Mesenchymal stem cell (in vitro differentiated cells and primary cell): ENCODE results near the gene SLC13A5.
"Not testable (repeated sequence)": the region's sequence is repeated elsewhere in the genome, so short reads cannot be mapped to it uniquely, and the experiment has no call there.

Experiments
- DNase-seq: peaks from one replicate; pipeline ENCODE4 v3.0.0-alpha.2; 2013
- H2AFZ ChIP-seq: one replicate; pipeline ENCODE4 v1.6.1; 2013; ENCODE audit warnings: low read depth, mild to moderate bottlenecking, control low read depth, inconsistent platforms, low read length, moderate library complexity
- H2AK5ac ChIP-seq: 2 replicates; pipeline ENCODE4 v1.6.1; 2013; ENCODE audit warnings: low read length, moderate library complexity, mild to moderate bottlenecking, inconsistent platforms; ENCODE audit not compliant: severe bottlenecking
- H2BK120ac ChIP-seq: one replicate; pipeline ENCODE4 v1.6.1; 2013; ENCODE audit warnings: low read depth, mild to moderate bottlenecking, inconsistent platforms, low read length, moderate library complexity
- H2BK12ac ChIP-seq, 2 experiments: one replicate each; pipeline ENCODE4 v1.6.1; 2013; ENCODE audit warnings: inconsistent platforms in 2 of 2, low read length in 2 of 2, mild to moderate bottlenecking in 2 of 2, moderate library complexity in 2 of 2, control low read depth in 1 of 2
- H2BK15ac ChIP-seq: one replicate; pipeline ENCODE4 v1.6.1; 2013; ENCODE audit warnings: mild to moderate bottlenecking, low read depth, inconsistent platforms; ENCODE audit not compliant: poor library complexity, severe bottlenecking
- H2BK5ac ChIP-seq: 2 replicates; pipeline ENCODE4 v1.6.1; 2013; ENCODE audit warnings: low read depth, mild to moderate bottlenecking, low read length, control low read depth, inconsistent platforms; ENCODE audit not compliant: poor library complexity, severe bottlenecking
- H3K14ac ChIP-seq, 2 experiments: one replicate each; pipeline ENCODE4 v1.6.1; 2013; ENCODE audit warnings: inconsistent platforms in 2 of 2, low read length in 2 of 2, control low read depth in 1 of 2, mild to moderate bottlenecking in 1 of 2, moderate library complexity in 1 of 2
- H3K18ac ChIP-seq, 2 experiments: one replicate each; pipeline ENCODE4 v1.6.1; 2013; ENCODE audit warnings: inconsistent platforms in 2 of 2, low read length in 2 of 2, control low read depth in 1 of 2, low read depth in 1 of 2, mild to moderate bottlenecking in 1 of 2
- H3K23ac ChIP-seq, 2 experiments: one replicate each; pipeline ENCODE4 v1.6.1; 2013; ENCODE audit warnings: inconsistent platforms in 2 of 2, low read length in 2 of 2, mild to moderate bottlenecking in 2 of 2, moderate library complexity in 2 of 2, control low read depth in 1 of 2
- H3K27ac ChIP-seq: 2 replicates; pipeline ENCODE4 v1.5.1; 2013; ENCODE audit warnings: mild to moderate bottlenecking, moderate library complexity, low read length, control low read depth, inconsistent platforms; ENCODE audit not compliant: poor library complexity, severe bottlenecking
- H3K27me3 ChIP-seq, 2 experiments: 2 replicates each; pipeline versions ENCODE4 v1.6.1 to v1.7.0; 2013; ENCODE audit warnings: low read length in 2 of 2, mild to moderate bottlenecking in 2 of 2, moderate library complexity in 2 of 2, control low read depth in 1 of 2, inconsistent platforms in 1 of 2; ENCODE audit not compliant: control insufficient read depth in 1 of 2, insufficient read depth in 1 of 2
- H3K36me3 ChIP-seq, 2 experiments: 2 replicates each; pipeline versions ENCODE4 v1.6.1 to v1.7.0; 2013; ENCODE audit warnings: low read length in 2 of 2, control low read depth in 1 of 2, inconsistent platforms in 1 of 2, low read depth in 1 of 2, mild to moderate bottlenecking in 1 of 2; ENCODE audit not compliant: insufficient read depth in 2 of 2, control insufficient read depth in 1 of 2
- H3K4ac ChIP-seq, 2 experiments: one replicate each; pipeline ENCODE4 v1.6.1; 2013; ENCODE audit warnings: inconsistent platforms in 2 of 2, low read length in 2 of 2, mild to moderate bottlenecking in 2 of 2, moderate library complexity in 2 of 2, control low read depth in 1 of 2, low read depth in 1 of 2
- H3K4me1 ChIP-seq: 2 replicates; pipeline ENCODE4 v1.6.1; 2013; ENCODE audit warnings: low read depth, low read length, control low read depth; ENCODE audit not compliant: control insufficient read depth, insufficient read depth
- H3K4me2 ChIP-seq: 2 replicates; pipeline ENCODE4 v1.6.1; 2013; ENCODE audit warnings: low read length, mild to moderate bottlenecking, inconsistent platforms; ENCODE audit not compliant: poor library complexity, severe bottlenecking
- H3K4me3 ChIP-seq, 2 experiments: 2 replicates each; pipeline versions ENCODE4 v1.5.1 to v1.7.0; 2013; ENCODE audit warnings: low read length in 2 of 2, mild to moderate bottlenecking in 2 of 2, control low read depth in 1 of 2, low read depth in 1 of 2; ENCODE audit not compliant: insufficient read depth in 1 of 2
- H3K79me1 ChIP-seq: replicated peaks from 2 replicates; pipeline ENCODE4 v1.6.1; 2013; ENCODE audit warnings: mild to moderate bottlenecking, control low read depth, low read length, inconsistent platforms; ENCODE audit not compliant: poor library complexity, severe bottlenecking
- H3K9ac ChIP-seq: 2 replicates; pipeline ENCODE4 v1.7.0; 2013; ENCODE audit warnings: mild to moderate bottlenecking, low read length, moderate library complexity
- H3K9me3 ChIP-seq: 2 replicates; pipeline ENCODE4 v1.7.0; 2013; ENCODE audit warnings: mild to moderate bottlenecking, low read length; ENCODE audit not compliant: control insufficient read depth
- H4K8ac ChIP-seq: one replicate; pipeline ENCODE4 v1.6.1; 2013; ENCODE audit warnings: inconsistent platforms, mild to moderate bottlenecking, low read length, moderate library complexity
- H4K91ac ChIP-seq: one replicate; pipeline ENCODE4 v1.6.1; 2013; ENCODE audit warnings: mild to moderate bottlenecking, low read length, inconsistent platforms
- WGBS: methylation state at CpG from one replicate; pipeline ENCODE4 v1.1.7; 2013; ENCODE audit warnings: mixed read lengths; 5-methylcytosine and 5-hydroxymethylcytosine counted together

Gene SLC13A5

GRCh38 chr17:6661464-6661848 is 51.7 kb downstream of the SLC13A5 start:
- Histone ChIP-seq H2AFZ (no peak overlapping the region), H3K4me3 (no peak overlapping the region), H3K18ac (no peak overlapping the region), H4K91ac (no peak overlapping the region), H2BK5ac (no peak overlapping the region), H3K4ac (no peak overlapping the region), H3K4me2 (no peak overlapping the region), H3K27me3 (peaks cover 44 to 57% of the 10 kb centered on the region in 2 experiments), H3K23ac (no peak overlapping the region), H3K79me1 (no peaks in the 10 kb centered on the region), H4K8ac (no peak overlapping the region), H2BK15ac (no peak overlapping the region), H3K9me3 (no peaks in the 10 kb centered on the region), H2AK5ac (no peak overlapping the region), H3K9ac (no peak overlapping the region), H2BK12ac (no peak overlapping the region), H2BK120ac (no peak overlapping the region), H3K27ac (no peak overlapping the region), H3K36me3 (no peaks in the 10 kb centered on the region), H3K14ac (no peak overlapping the region), H3K4me1 (peaks cover 1% of the 10 kb centered on the region)
- DNase-seq, result no peak
- WGBS, result 100% methylated on average over 1 of the region's 2 CpGs

DNA sequence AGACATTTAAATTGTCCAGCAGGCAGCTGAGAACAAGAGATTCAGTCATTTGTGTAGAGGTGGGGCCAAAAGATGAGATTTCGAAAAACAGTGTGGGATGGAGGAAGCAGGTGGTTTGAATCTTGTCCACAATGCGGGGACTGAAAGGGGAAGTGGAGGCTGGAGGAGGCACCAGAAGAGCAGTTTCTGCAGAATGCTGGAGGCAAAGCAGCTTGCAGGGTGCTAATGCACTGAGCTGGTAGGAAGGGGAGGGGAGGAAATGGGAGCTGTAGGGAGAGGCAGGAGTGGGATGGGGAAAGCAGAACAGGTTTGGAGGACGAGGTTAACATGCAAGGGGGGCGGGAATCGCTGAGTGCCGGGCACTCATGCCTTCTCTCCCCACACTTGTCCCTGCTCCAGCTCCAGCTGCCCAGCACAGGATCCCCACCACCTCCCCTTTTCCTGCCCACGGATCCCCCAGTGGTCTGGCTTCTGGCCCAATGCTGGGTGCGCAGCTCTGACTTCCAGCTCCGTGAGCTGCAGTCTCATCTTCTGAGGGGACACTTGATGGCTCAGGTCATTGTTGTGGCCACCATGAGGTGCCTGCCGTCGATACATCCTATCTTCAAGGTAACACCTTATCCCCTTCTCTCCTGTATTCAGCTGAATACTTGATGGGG is 52.2 kb downstream of the SLC13A5 start:
- Histone ChIP-seq H3K18ac (no peak overlapping the region), H2BK15ac (no peak overlapping the region), H3K36me3 (no peaks in the 10 kb centered on the region), H2AFZ (no peak overlapping the region), H3K4me2 (no peak overlapping the region), H4K8ac (no peak overlapping the region), H3K27ac (no peak overlapping the region), H3K4me1 (no peaks in the 10 kb centered on the region), H3K23ac (no peak overlapping the region), H3K4me3 (no peak overlapping the region), H2AK5ac (no peak overlapping the region), H2BK12ac (no peak overlapping the region), H3K9ac (no peak overlapping the region), H2BK5ac (no peak overlapping the region), H3K14ac (no peak overlapping the region), H4K91ac (no peak overlapping the region), H3K4ac (no peak overlapping the region), H2BK120ac (no peak overlapping the region), H3K9me3 (no peaks in the 10 kb centered on the region), H3K27me3 (peaks cover 44 to 57% of the 10 kb centered on the region in 2 experiments), H3K79me1 (no peaks in the 10 kb centered on the region)
- no peak for DNase-seq
- WGBS, result 84% methylated on average over 11 of the region's 11 CpGs

DNA sequence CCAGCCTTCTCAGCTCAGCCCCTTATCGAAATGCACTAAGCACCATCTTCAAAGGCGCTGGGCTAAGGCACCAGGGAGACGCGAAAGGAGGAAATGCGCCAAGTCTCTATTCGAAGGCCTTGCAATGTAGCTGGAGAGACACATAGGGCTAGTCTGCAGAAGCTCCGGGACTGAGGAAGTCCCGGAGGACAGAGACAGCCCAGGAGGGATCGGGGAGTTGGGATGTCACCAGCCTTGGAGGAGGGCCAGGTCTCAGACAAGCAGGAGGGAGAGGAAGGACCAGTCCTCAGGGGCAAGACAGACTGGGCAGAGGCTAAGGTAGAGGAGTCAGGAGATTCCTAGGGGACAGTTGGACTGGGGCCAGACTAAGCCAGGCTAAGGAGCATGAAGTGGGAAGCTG is 53.1 kb downstream of the SLC13A5 start:
- Histone ChIP-seq H2AFZ (no peak overlapping the region), H2BK15ac (no peak overlapping the region), H3K4me1 (peaks cover 2% of the 10 kb centered on the region), H3K18ac (no peak overlapping the region), H4K8ac (no peak overlapping the region), H3K9ac (no peak overlapping the region), H3K23ac (no peak overlapping the region), H3K4me2 (no peak overlapping the region), H4K91ac (no peak overlapping the region), H3K4me3 (no peak overlapping the region), H2BK12ac (no peak overlapping the region), H3K79me1 (no peaks in the 10 kb centered on the region), H3K27ac (no peak overlapping the region), H3K36me3 (no peaks in the 10 kb centered on the region), H3K4ac (no peak overlapping the region), H3K27me3 (peaks cover 50 to 61% of the 10 kb centered on the region in 2 experiments), H2BK120ac (no peak overlapping the region), H3K9me3 (no peaks in the 10 kb centered on the region), H2BK5ac (no peak overlapping the region), H3K14ac (no peak overlapping the region), H2AK5ac (no peak overlapping the region)
- 93% methylated on average over 9 of the region's 9 CpGs for WGBS
- no peak for DNase-seq

DNA sequence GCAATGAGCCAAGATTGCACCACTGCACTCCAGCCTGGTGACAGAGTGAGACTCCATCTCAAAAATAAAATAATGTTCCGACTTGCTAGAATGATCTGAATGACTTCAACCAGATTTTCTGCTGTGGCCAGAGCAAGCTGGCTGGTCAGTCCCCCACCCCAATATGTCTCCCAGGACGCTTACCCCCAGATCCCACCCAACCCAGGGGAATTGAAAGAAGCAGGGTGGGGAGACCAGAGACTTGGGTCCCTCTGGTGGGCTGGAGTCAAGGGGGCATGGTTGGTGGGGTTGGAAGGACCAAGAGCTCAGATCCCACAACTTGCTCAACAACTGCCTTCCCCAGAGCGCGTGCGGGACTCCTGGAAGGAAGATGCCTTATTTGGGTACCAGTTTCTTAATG is 54.8 kb downstream of the SLC13A5 start:
- H3K14ac ChIP-seq, H3K4me1 ChIP-seq, H3K9ac ChIP-seq, H3K23ac ChIP-seq, H2BK15ac ChIP-seq, H2AFZ ChIP-seq, H3K9me3 ChIP-seq, H2BK5ac ChIP-seq, H3K18ac ChIP-seq, H4K8ac ChIP-seq, H4K91ac ChIP-seq, H3K79me1 ChIP-seq, H2AK5ac ChIP-seq, H3K4me3 ChIP-seq, H3K27ac ChIP-seq, H3K36me3 ChIP-seq, H3K4me2 ChIP-seq, DNase-seq, H2BK120ac ChIP-seq, H3K4ac ChIP-seq, H2BK12ac ChIP-seq: not testable (repeated sequence)
- whole genome bisulfite sequencing, result no CpG with 5 or more reads among the region's 5 CpGs
- H3K27me3 ChIP-seq, result peaks cover 59 to 69% of the 10 kb centered on the region in 2 experiments
